ENCODE results near the gene NACC2.
"Not testable (repeated sequence)": the region's sequence is repeated elsewhere in the genome, so short reads cannot be mapped to it uniquely, and the experiment has no call there.

NACC2 gene

GRCh38 chr9:135973277-135974219 is 121.5 kb downstream of the NACC2 start:
- DNase-seq: no peak

- DNase-seq: peak; percentile 17 to 24
Measured at GRCh38 chr9:135971892-135972291, 123.2 kb downstream of the NACC2 start.

GRCh38 chr9:135971111-135971766 is 123.8 kb downstream of the NACC2 start:
- DNase-seq: no peak

- DNase-seq: no peak
Measured at GRCh38 chr9:135970128-135970815, 124.8 kb downstream of the NACC2 start.

GRCh38 chr9:135969064-135969683 is 125.9 kb downstream of the NACC2 start:
- no peak for DNase-seq

GRCh38 chr9:135968601-135969000 is 126.5 kb downstream of the NACC2 start:
- DNase-seq: no peak

- no peak for DNase-seq
Measured at GRCh38 chr9:135968083-135968476, 127.0 kb downstream of the NACC2 start.

GRCh38 chr9:135966916-135967260 is 128.2 kb downstream of the NACC2 start:
- DNase-seq: not testable (repeated sequence)

GRCh38 chr9:135965124-135965756 is 129.8 kb downstream of the NACC2 start:
- DNase-seq: no peak

GRCh38 chr9:135963938-135964337 is 131.2 kb downstream of the NACC2 start:
- no peak for DNase-seq

- DNase-seq: no peak
Measured at GRCh38 chr9:135963338-135963737, 131.8 kb downstream of the NACC2 start.

GRCh38 chr9:135962696-135963307 is 132.3 kb downstream of the NACC2 start:
- no peak for DNase-seq

GRCh38 chr9:135961811-135962695 is 133.0 kb downstream of the NACC2 start:
- no peak for DNase-seq

- DNase-seq: peak; percentile 95 to 96
Measured at GRCh38 chr9:135961277-135961715, 133.8 kb downstream of the NACC2 start, which contains the start of gene UBAC1. Gene UBAC1, minus strand, starts transcription at chr9:135961373. Its CDS starts 211 bp downstream, at chr9:135961162.

- DNase-seq: no peak
Measured at GRCh38 chr9:135960411-135961276, 134.4 kb downstream of the NACC2 start.

GRCh38 chr9:135959814-135960213 is 135.3 kb downstream of the NACC2 start:
- no peak for DNase-seq

GRCh38 chr9:135958485-135958884 is 136.6 kb downstream of the NACC2 start:
- DNase-seq: no peak

GRCh38 chr9:135957431-135957830 is 137.7 kb downstream of the NACC2 start:
- no peak for DNase-seq

GRCh38 chr9:135956802-135957174 is 138.3 kb downstream of the NACC2 start:
- no peak for DNase-seq

Data from stimulated activated CD4-positive, alpha-beta T cell treated with anti-CD3 and anti-CD28 coated beads, Interleukin-4, amount 100 ng/mL, for 4 hours (primary cell).